HepG2 (cell line): ENCODE data around the gene GTSF1L. TPM values are rescaled to one million over a fixed set of nuclear protein-coding genes. Genes with fewer than 3 reads are reported as not detected.

Experiments used
- ATAC-seq: fragments of 200-7000 bp; cut with Tn5 transposase; 3 replicates; pipeline ENCODE4 v1.9.1; 2020; ENCODE audit warnings: mild to moderate bottlenecking, moderate library complexity
- BruUV-seq: library from RNA; stranded (reverse); fragments of 400-500 nt; replicated peaks from 2 replicates; lab custom pipeline; 2021; lab: Mats Ljungman, UMichigan
- CTCF ChIA-PET: fragments of 300-600 bp; formaldehyde crosslinking; extraction: SDS; loops from one replicate; lab custom pipeline; 2021; ENCODE audit warnings: low total read pairs, inconsistent platforms, low intra/inter-chr PET ratio; lab: Yijun Ruan, JAX
- POLR2A ChIA-PET: fragments of 350-600 bp; sonication (Branson Sonifier 250); formaldehyde crosslinking; loops from one replicate; lab custom pipeline; 2020; ENCODE audit warnings: antibody characterized with exemption, inconsistent platforms; lab: Yijun Ruan, JAX
- DNase-seq: peaks from one replicate; pipeline ENCODE4 v3.0.0-alpha.2; 2015; ENCODE audit warnings: low spot score
- FAIRE-seq: peaks from 3 replicates; lab custom pipeline; 2011; peaks lifted over from hg19 to GRCh38; lab: Jason Lieb, UNC
- H2AFZ ChIP-seq: one replicate; pipeline ENCODE4 v1.6.1; 2011; ENCODE audit warnings: low read length, inconsistent platforms
- H3K27ac ChIP-seq: fragments of 300-600 bp; 3 replicates; pipeline ENCODE4 v1.8.0; 2011; ENCODE audit warnings: mixed run types, mild to moderate bottlenecking, mixed read lengths, low read length, inconsistent platforms; ENCODE audit not compliant: insufficient read depth; ENCODE audit errors: extremely low read length
- H3K27me3 ChIP-seq, 2 experiments: fragments of 200-600 bp in 1 of 2; 2 replicates in 1 of 2; 3 replicates in 1 of 2; pipeline versions ENCODE4 v1.6.0 to v1.8.0; 2011; ENCODE audit warnings: low read length in 2 of 2, mild to moderate bottlenecking in 2 of 2, moderate library complexity in 2 of 2, inconsistent platforms in 1 of 2; ENCODE audit not compliant: insufficient read depth in 2 of 2, control insufficient read depth in 1 of 2
- H3K36me3 ChIP-seq, 2 experiments: fragments of 200-600 bp in 1 of 2; replicated peaks in 1 of 2; 2 replicates in 1 of 2; 3 replicates in 1 of 2; pipeline versions ENCODE4 v1.5.1 to v1.8.0; 2011; ENCODE audit warnings: low read length in 2 of 2, inconsistent platforms in 1 of 2; ENCODE audit not compliant: insufficient read depth in 2 of 2, control insufficient read depth in 1 of 2
- H3K4me1 ChIP-seq: 2 replicates; pipeline ENCODE4 v1.5.1; 2012; ENCODE audit warnings: low read length, inconsistent platforms; ENCODE audit not compliant: insufficient read depth
- H3K4me2 ChIP-seq: 2 replicates; pipeline ENCODE4 v1.6.0; 2011; ENCODE audit warnings: low read depth, low read length, inconsistent platforms
- H3K4me3 ChIP-seq, 3 experiments: fragments of 200-600 bp in 1 of 3; sonication (generic), shearing (Covaris generic) in 1 of 3; replicated peaks in 1 of 3; 2 replicates each; pipeline ENCODE4 v1.5.1; 2011 to 2016; ENCODE audit warnings: low read length in 3 of 3, inconsistent platforms in 2 of 3, low read depth in 2 of 3, mild to moderate bottlenecking in 2 of 3, control low read depth in 1 of 3, mixed read lengths in 1 of 3; ENCODE audit not compliant: insufficient read depth in 1 of 3
- H3K79me2 ChIP-seq: one replicate; pipeline ENCODE4 v1.6.1; 2011; ENCODE audit warnings: low read length, inconsistent platforms; ENCODE audit not compliant: insufficient read depth
- H3K9ac ChIP-seq: 2 replicates; pipeline ENCODE4 v1.6.0; 2011; ENCODE audit warnings: mild to moderate bottlenecking, low read depth, low read length, inconsistent platforms; ENCODE audit not compliant: insufficient read depth
- H3K9me3 ChIP-seq: 2 replicates; pipeline ENCODE4 v1.5.1; 2012; ENCODE audit warnings: mild to moderate bottlenecking, low read length
- H4K20me1 ChIP-seq: 2 replicates; pipeline ENCODE4 v1.6.0; 2011; ENCODE audit warnings: inconsistent platforms, mild to moderate bottlenecking, low read length, moderate library complexity; ENCODE audit not compliant: insufficient read depth
- BCL3 ChIP-seq: sonication (generic); formaldehyde crosslinking; IDR thresholded peaks from 2 replicates; pipeline ENCODE4 v1.5.1; 2020; ENCODE audit warnings: mild to moderate bottlenecking, missing genetic modification reagents, moderate library complexity
- IKZF1 ChIP-seq: fragments of 450-650 bp; IDR thresholded peaks from 2 replicates; pipeline ENCODE4 v1.7.1; 2016
- ISX ChIP-seq: sonication (generic); formaldehyde crosslinking; conservative IDR thresholded peaks from 2 replicates; pipeline ENCODE4 v1.5.0; 2020; ENCODE audit warnings: missing genetic modification reagents
- KDM5B ChIP-seq: sonication (generic); formaldehyde crosslinking; IDR thresholded peaks from 2 replicates; pipeline ENCODE4 v1.4.0; 2020; ENCODE audit warnings: missing genetic modification reagents, mild to moderate bottlenecking, borderline replicate concordance
- KLF16 ChIP-seq, 2 experiments: sonication (generic) in 1 of 2; formaldehyde crosslinking in 1 of 2; IDR thresholded peaks; 2 replicates each; pipeline versions ENCODE4 v1.6.1 to v1.8.0; 2016 to 2023; ENCODE audit warnings: missing genetic modification reagents in 2 of 2, missing compliant biosample characterization in 1 of 2
- KMT2B ChIP-seq: IDR thresholded peaks from 2 replicates; pipeline ENCODE4 v1.6.1; 2016; ENCODE audit warnings: missing genetic modification reagents, missing compliant biosample characterization
- RERE ChIP-seq: IDR thresholded peaks from 2 replicates; pipeline ENCODE4 v1.6.1; 2016; ENCODE audit warnings: low read depth, missing genetic modification reagents, missing compliant biosample characterization
- SNAPC5 ChIP-seq: sonication (generic); formaldehyde crosslinking; IDR thresholded peaks from 2 replicates; pipeline ENCODE4 v1.8.1; 2023; ENCODE audit warnings: mild to moderate bottlenecking, missing genetic modification reagents, borderline replicate concordance
- TBX3 ChIP-seq: fragments of 450-650 bp; IDR thresholded peaks from 2 replicates; pipeline ENCODE4 v1.6.1; 2017; ENCODE audit warnings: antibody characterized with exemption, mild to moderate bottlenecking, inconsistent platforms, borderline replicate concordance
- ZKSCAN1 ChIP-seq: fragments of 150-350 bp; IDR thresholded peaks from 2 replicates; pipeline ENCODE4 v1.6.1; 2014; ENCODE audit warnings: low read length
- ZNF253 ChIP-seq: sonication (generic); formaldehyde crosslinking; IDR thresholded peaks from 2 replicates; pipeline ENCODE4 v1.8.0; 2022; ENCODE audit warnings: mild to moderate bottlenecking, missing genetic modification reagents, borderline replicate concordance
- ZNF335 ChIP-seq: sonication (generic); formaldehyde crosslinking; IDR thresholded peaks from 2 replicates; pipeline ENCODE4 v1.4.0; 2020; ENCODE audit warnings: missing genetic modification reagents
- ZNF563 ChIP-seq: sonication (generic); formaldehyde crosslinking; IDR thresholded peaks from 2 replicates; pipeline ENCODE4 v1.8.0; 2022; ENCODE audit warnings: mild to moderate bottlenecking, moderate library complexity, missing genetic modification reagents
- whole genome bisulfite sequencing: methylation state at CpG from one replicate; pipeline ENCODE4 v1.1.6; 2017; ENCODE audit warnings: low lambda C conversion rate; 5-methylcytosine and 5-hydroxymethylcytosine counted together
- in situ Hi-C: cut with HindIII; loops from 2 replicates; pipeline ENCODE4 v1.10.0; 2017; ENCODE audit warnings: low pct_unique_long_range_greater_than_20kb; ENCODE audit not compliant: extremely low pct_ligation_motif_present
- intact Hi-C: fragments of 100-400 bp; cut with micrococcal nuclease; formaldehyde crosslinking; loops from one replicate; pipeline ENCODE4 v1.10.0; 2022; ENCODE audit not compliant: unreplicated experiment
- polyA plus RNA-seq, 8 experiments: library from polyadenylated mRNA; depleted of rRNA in 3 of 8; stranded (reverse) in 7 of 8; unstranded in 1 of 8; fragments of >200 nt; fragmentation: Illumina TruSeq in 4 of 8; extraction: Trizol in 4 of 8; gene quantifications; 2 replicates each; pipeline versions ENCODE4 v1.2.1 to v1.2.3, GENCODE V29; 2011 to 2016; ENCODE audit warnings: low read depth in 4 of 8, missing spikeins in 1 of 8, mixed read lengths in 1 of 8; ENCODE audit not compliant: insufficient read depth in 1 of 8
- total RNA-seq, 5 experiments: library from RNA; depleted of rRNA; stranded (reverse); fragments of >200 nt; fragmentation: Illumina TruSeq; extraction: Trizol; gene quantifications; 2 replicates each; pipeline ENCODE4 v1.2.3, GENCODE V29; 2016; ENCODE audit warnings: low read depth in 1 of 5

GTSF1L gene
- total and polyA plus RNA-seq, 2 of the 13 experiments (the other 11 are each of a cell fraction or from before 2014, with no cell fraction given) = not detected

GRCh38 chr20:43715511-43715910 lies 11.3 kb downstream of the GTSF1L start:
- Histone ChIP-seq H2AFZ (no peak overlapping the region), H3K9me3 (no peaks in the 10 kb centered on the region), H3K4me3 (no peak overlapping the region), H3K36me3 (peaks cover 17 to 24% of the 10 kb centered on the region in 2 experiments; a peak in 3 of 5 replicates), H3K27ac (no peak overlapping the region), H3K4me2 (no peak overlapping the region), H3K9ac (no peak overlapping the region), H3K4me1 (no peaks in the 10 kb centered on the region), H4K20me1 (no peaks in the 10 kb centered on the region), H3K27me3 (no peaks in the 10 kb centered on the region), H3K79me2 (no peaks in the 10 kb centered on the region)
- WGBS = 94% methylated on average over 6 of the region's 6 CpGs
- ChIA-PET CTCF (no interaction called here), POLR2A (no interaction called here)
- BruUV-seq = no TSS peak
- intact Hi-C loops (no loop called here), in situ Hi-C loops (no loop called here)
- no peak for ATAC-seq
- no peak for TF ChIP-seq ZKSCAN1
- TF ChIP-seq KLF16 (CRISPR knock-in tag; IDR thresholded peaks at IDR 0.05) = no peak
- no peak for TF ChIP-seq KMT2B
- no peak for TF ChIP-seq SNAPC5
- TF ChIP-seq BCL3 (CRISPR knock-in tag) = no peak
- no peak for TF ChIP-seq ZNF563 (CRISPR knock-in tag)
- TF ChIP-seq ZNF335 (CRISPR knock-in tag) = no peak
- no peak for TF ChIP-seq RERE
- no peak for TF ChIP-seq TBX3
- TF ChIP-seq ISX (CRISPR knock-in tag) = no peak
- no peak for TF ChIP-seq ZNF253 (CRISPR knock-in tag)
- no peak for TF ChIP-seq IKZF1
- no peak for TF ChIP-seq KDM5B (CRISPR knock-in tag)
- DNase-seq = no peak
- no peak for FAIRE-seq
